ENCODE results near the gene SELPLG.

SELPLG gene

GRCh38 chr12:108618079-108618952 is 15.4 kb downstream of the SELPLG start:
- peak; percentile 42 for DNase-seq

GRCh38 chr12:108616941-108617858 is 16.5 kb downstream of the SELPLG start:
- no peak for DNase-seq

GRCh38 chr12:108616359-108616758 is 17.3 kb downstream of the SELPLG start:
- no peak for DNase-seq

GRCh38 chr12:108615918-108616317 is 17.8 kb downstream of the SELPLG start:
- no peak for DNase-seq

GRCh38 chr12:108614639-108615038 is 19.1 kb downstream of the SELPLG start:
- DNase-seq = no peak

GRCh38 chr12:108614041-108614440 is 19.7 kb downstream of the SELPLG start:
- no peak for DNase-seq

- no peak for DNase-seq
Measured at GRCh38 chr12:108613548-108613947, 20.1 kb downstream of the SELPLG start.

- no peak for DNase-seq
Measured at GRCh38 chr12:108612788-108613282, 20.9 kb downstream of the SELPLG start.

GRCh38 chr12:108611884-108612415 is 21.7 kb downstream of the SELPLG start:
- no peak for DNase-seq

- DNase-seq = no peak
Measured at GRCh38 chr12:108610856-108611605, 22.7 kb downstream of the SELPLG start.

- no peak for DNase-seq
Measured at GRCh38 chr12:108610336-108610815, 23.3 kb downstream of the SELPLG start.

- no peak for DNase-seq
Measured at GRCh38 chr12:108609537-108610335, 24.0 kb downstream of the SELPLG start.

- no peak for DNase-seq
Measured at GRCh38 chr12:108608616-108609015, 25.1 kb downstream of the SELPLG start.

- DNase-seq = no peak
Measured at GRCh38 chr12:108607981-108608600, 25.6 kb downstream of the SELPLG start.

- no peak for DNase-seq
Measured at GRCh38 chr12:108606492-108606891, 27.2 kb downstream of the SELPLG start.

GRCh38 chr12:108605690-108606406 is 27.8 kb downstream of the SELPLG start:
- DNase-seq = no peak

- DNase-seq = no peak
Measured at GRCh38 chr12:108605000-108605689, 28.5 kb downstream of the SELPLG start.

GRCh38 chr12:108604208-108604941 is 29.3 kb downstream of the SELPLG start:
- no peak for DNase-seq

- no peak for DNase-seq
Measured at GRCh38 chr12:108603743-108604142, 30.0 kb downstream of the SELPLG start.
